Keratinocyte (primary cell): ENCODE results near the gene MTA2.
A peak's percentile ranks its signal among the peaks of the same experiment; 100 is the strongest.

Experiments
- CTCF ChIP-seq, 3 experiments: IDR thresholded peaks in 1 of 3; conservative IDR thresholded peaks in 1 of 3; optimal IDR thresholded peaks in 1 of 3; 2 replicates in 2 of 3; 3 replicates in 1 of 3; pipeline versions ENCODE3 to v1.5.1; 2011; ENCODE audit warnings: low read length in 3 of 3, mild to moderate bottlenecking in 3 of 3, moderate library complexity in 2 of 3, control low read depth in 1 of 3, inconsistent platforms in 1 of 3; ENCODE audit not compliant: insufficient read depth in 2 of 3; ENCODE audit errors: extremely low read depth in 1 of 3
- EZH2 ChIP-seq: IDR thresholded peaks from one replicate; pipeline ENCODE4 v1.6.1; 2012; ENCODE audit warnings: inconsistent platforms, mild to moderate bottlenecking, low read length, moderate library complexity

- TF ChIP-seq CTCF (optimal IDR thresholded peaks at IDR 0.05 in 1 of 3, IDR thresholded peaks at IDR 0.05 in 1 of 3, conservative IDR thresholded peaks at IDR 0.05 in 1 of 3; ENCODE audit: extremely low read depth in 1 of 3, insufficient read depth in 2 of 3, low read length in 3 of 3) (peak in 2 of 3 experiments; percentile 18 to 39), EZH2 (no peak)
Measured at GRCh38 chr11:62602141-62603071, 741 bp upstream of the MTA2 start.
